GM20431 (cell line): ENCODE results near the gene IMMP1L.

ENCODE experiments used
- in situ Hi-C: fragments of 300-500 bp; cut with MseI, MboI; formaldehyde crosslinking; loops from one replicate; pipeline ENCODE4 v1.15.0; 2020; ENCODE audit warnings: low sequenced_read_pairs; ENCODE audit not compliant: unreplicated experiment

The IMMP1L gene, protein sequence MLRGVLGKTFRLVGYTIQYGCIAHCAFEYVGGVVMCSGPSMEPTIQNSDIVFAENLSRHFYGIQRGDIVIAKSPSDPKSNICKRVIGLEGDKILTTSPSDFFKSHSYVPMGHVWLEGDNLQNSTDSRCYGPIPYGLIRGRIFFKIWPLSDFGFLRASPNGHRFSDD

DNA sequence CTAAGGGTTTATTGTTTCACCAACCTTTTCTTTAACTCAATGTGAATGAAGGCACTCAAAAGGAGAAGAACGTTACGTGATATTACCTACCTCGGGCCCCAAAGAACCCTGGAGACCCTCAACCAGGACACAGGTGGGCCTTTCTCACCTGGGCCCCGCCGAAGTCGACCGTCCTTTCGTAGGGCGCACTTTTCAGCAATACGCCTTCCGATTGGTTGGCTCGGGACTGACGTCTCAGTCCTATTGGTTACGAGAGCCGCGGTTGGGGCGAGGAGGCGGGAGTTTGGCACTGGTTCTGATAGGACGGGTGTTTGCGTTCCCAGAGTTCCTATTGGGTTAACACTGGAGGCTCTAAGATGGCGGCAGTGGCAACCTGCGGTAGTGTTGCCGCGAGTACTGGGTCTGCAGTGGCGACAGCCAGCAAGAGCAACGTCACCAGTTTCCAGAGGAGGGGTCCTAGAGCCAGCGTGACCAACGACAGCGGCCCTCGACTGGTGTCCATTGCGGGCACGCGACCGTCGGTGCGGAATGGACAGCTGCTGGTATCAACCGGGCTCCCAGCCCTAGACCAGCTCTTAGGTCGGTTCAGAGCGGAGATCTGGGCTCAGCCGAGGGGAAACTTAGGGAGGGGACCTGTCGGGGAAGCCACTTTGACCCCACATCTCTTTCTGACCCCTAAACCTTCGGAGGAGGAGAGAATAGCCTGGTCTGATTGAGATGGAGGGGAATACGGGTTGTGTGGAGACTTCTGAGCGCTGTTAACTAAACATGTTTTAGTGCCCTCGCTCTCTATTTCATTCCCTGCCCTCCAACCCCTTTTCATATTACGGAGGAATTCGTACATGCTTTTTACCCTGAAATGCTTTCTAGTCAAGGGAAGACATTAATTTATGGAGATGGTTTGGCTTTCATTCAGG, at the start of gene IMMP1L, which contains the start of gene ELP4:
IMMP1L (minus strand) TSS at position 194 of the 917 bp plus-strand sequence. CDS start 46,346 bp downstream, outside the sequence.
ELP4 (plus strand) TSS at position 339 of the 917 bp plus-strand sequence; CDS start at position 357, 18 bp downstream.
- in situ Hi-C loops: no loop called here

DNA sequence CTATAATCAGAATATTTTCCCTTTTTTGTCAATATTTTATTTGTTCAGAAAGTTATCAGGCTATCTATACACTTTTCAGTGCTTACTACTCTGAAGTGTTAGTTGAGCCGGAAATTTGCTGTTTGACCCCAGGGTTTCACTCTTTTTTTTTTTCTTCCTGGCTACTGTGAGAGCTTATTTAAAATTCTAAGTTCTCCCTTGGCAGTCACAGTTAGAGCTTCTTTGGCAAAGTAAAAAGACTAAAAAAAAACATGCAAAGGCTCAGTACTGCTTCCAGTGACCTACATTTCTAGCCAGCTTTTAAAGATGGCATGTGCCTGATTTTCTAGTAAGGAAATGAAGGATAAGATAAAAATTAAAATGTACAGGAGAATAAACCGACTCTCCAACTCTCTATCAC, 48.6 kb upstream of the IMMP1L start:
- in situ Hi-C loops: no loop called here

DNA sequence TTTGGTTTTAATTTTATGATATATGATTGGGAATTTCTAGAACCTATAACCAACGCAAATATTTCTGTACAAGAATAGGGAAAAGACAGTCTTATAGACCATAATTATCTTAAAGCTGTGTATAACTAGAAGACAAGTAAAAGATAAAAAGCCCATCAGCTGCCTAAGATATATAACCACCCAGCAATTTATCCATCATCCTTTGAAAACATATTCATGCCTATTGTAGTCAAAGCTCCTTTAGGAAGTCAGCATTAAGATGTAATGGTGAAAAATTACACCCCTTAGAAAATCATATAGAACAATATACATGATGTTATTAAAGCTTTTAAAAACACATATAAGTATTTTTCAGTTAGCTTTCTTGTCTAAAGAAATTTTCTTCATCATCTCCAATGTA, 46.5 kb upstream of the IMMP1L start:
- in situ Hi-C loops: no loop called here

DNA sequence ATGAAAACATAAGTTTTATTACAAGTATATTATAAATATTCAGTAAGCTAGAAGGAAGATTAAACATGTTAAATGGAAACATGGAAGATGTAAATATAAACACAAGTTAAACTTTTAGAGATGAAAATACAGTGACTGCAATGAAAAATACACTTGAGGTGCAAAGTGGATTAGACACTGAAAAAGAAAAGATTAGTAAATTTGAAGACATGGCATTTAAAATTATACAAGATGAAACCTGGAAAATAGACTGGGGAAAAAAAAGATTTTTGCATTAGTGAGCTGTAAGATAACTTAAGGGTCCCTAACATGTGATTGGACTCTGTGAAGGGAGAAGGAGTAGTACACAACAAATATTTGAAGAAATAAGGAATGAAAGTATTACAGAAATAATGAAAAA, 33.4 kb upstream of the IMMP1L start:
- in situ Hi-C loops: no loop called here

DNA sequence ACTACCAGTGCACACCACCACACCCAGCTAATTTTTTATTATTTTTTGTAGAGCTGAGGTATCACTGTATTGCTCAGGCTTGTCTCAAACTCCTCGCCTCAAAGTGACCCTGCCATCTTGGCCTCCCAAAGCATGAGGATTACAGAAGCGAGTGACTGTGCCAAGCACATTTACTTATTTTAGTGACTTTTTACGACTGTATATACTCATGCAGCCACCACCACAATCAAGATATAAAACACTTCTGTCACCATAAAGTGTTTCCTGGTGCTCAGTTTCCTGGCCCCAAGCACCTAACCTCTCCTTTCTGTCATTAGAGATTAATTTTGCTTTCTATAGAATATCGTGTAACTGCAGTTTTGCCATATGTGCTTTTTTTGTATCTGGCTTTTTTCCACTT, 26.1 kb upstream of the IMMP1L start:
- in situ Hi-C loops: no loop called here

DNA sequence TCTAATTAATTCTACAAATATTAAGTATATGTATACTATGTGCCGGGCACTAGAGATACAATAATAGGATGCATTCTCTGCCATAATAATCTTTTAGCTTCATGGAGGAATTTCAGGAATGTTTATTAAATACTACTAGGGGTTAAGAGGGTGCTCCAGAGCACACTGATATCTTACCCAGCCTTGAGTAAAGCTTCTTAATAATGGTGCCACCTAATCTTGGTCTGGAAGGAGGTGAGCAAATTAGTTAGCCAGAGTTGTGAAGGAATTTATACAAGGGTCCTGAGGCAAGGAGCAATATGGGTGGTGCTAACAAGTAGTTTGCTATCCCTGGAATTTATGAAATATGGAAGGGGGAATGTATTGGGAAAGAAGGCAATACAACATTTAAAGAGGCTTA, 21.9 kb upstream of the IMMP1L start:
- in situ Hi-C loops: no loop called here

DNA sequence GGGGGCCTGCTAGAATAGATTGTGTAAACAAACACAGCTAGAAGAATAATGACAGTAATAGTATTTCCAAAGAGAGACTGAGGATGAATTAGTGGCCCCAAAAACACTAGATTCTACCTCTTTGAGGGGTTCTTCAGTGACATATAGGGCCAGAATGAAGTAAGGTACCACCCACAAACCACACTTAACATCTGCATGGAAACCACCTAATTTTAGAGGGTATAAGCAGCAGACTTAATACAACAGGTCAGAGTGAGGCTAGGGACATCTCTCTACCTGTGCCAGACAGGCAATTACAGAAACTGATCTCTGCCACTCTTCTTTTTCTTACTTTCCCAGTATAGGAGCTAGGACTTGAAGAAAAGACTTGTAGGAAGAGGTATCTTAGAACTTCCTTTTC, 20.3 kb upstream of the IMMP1L start:
- in situ Hi-C loops: no loop called here

DNA sequence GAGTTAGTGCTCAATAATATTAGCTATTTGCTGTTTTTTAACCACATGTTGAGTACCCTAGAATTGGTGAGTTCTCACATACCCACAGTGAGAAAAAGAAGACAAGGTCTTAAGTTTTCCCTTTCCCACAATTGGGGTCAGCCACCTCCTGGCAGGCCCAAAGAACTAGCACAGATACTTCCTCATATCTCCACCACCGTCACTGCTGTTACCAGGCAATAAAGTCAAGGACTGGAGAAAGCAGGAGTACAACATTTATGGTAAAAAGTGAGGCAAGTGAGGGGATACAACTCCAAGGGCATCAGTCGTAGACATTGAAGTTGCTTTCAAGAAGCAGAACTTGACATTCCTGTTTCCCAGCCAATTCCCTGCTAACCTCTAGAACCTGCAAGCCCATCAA, 19.8 kb upstream of the IMMP1L start:
- in situ Hi-C loops: no loop called here

DNA sequence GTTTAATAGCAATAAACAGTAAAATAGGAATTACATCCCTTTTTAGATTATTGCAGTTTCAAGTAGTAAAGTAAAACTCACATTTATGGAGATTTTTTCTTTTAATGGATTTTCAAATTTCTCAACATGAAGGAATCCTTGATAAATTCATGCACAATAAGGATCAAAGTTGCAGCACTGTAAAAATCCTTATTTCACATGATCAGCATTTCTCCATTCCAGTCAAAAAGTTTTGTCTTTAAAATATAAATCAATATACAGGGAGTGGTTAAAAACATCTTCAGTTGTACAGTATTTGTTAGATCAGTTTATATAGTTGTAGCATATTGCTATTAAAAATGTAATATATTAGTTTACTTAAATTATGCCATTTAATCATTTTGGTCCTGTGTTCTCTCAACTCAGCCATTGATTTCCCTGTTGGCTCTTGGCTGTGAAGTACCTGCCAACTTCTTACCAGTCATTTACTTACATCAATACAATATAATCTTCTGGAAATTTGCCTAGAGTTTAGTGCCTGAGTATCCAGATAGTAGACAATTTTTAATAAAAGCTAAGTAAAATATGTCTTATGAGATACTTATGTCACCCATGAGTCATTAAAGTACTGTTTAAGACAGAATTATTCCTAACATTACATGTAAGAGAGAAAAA, 12.2 kb upstream of the IMMP1L start:
- in situ Hi-C loops: no loop called here

DNA sequence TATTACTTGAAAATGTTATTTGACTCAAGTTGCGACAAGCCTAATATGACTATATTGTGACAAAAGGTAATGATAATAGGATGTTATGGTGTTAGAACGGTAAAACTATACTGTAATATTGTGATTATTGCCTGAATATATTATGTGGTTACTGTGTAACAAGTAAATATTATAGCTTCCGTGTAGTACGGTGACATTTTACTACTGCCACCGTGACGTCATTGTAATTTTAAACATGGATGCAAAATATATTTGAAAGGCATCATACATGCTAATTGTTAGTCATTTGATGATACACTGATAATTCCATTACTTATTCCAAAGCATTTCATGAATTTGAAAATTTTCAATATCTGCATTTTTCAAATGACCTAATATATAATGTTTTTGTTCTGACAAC, 2.7 kb upstream of the IMMP1L start:
- in situ Hi-C loops: no loop called here

DNA sequence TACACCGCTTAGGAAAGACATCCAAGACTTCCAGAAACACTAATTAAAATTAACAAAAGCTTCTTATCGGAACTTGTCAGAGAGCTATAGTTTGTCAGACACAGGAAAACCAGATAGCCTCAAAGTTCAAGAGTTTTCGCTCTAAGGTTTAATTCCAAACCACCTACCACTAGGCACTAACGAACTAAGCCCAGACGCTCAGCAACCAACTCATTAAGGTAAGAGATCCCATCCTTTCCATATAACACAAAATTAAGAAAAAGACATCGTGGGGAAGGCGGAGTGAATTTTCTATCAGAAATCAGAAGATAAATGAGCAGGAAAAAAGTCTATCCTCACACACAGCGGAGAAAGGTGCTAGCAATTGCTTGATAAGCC, 382 bp downstream of the IMMP1L start:
- in situ Hi-C loops: no loop called here

DNA sequence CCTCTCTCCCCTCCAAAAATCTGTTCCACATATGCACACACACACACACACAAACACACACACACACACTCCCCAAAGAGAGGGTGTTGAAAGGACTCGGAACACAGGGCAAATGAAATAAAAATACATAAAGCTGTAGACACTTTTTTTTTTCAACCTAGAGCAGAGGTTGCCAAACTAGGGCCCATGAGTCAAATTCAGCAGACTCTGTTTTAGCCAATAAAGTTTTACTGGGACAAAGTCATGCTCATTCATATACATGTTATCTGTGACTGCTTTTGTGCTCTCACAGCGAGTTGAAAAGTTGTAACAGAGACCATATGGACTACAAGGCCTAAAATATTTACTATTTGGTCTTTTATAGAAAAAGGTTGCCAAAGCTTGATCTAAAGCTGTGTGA, 8.9 kb downstream of the IMMP1L start:
- in situ Hi-C loops: no loop called here

DNA sequence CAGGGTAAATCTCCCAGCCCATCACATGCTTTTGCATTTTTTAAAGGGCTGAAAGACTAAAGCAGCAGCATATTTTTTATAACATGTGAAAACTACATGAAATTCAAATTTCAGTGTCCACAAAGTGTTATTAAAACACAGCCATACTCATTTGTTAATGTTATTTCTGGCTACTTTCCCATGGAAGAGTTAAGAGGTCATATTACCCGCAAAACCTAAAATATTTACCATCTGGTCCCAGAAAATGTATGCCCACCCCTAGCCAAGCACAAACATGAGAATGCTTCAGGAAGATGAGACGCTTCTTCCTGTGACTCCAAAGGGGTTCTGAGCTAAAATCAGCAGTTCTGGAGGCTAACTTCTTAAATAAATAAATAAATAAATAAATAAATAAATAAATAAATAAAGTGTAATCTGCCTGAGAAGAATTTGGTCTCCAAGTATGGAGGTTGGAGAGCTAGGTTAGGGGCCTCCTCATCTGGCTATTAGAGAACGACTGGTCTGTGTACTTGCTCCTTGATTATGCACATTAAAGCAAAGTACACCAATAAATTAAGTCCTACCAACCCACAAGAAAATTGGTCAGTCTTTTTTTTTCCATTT, 9.7 kb downstream of the IMMP1L start:
- in situ Hi-C loops: loop anchor here (25.0 kb wide), 1 partner anchor 463 kb away; no protein-coding TSS in a partner anchor

DNA sequence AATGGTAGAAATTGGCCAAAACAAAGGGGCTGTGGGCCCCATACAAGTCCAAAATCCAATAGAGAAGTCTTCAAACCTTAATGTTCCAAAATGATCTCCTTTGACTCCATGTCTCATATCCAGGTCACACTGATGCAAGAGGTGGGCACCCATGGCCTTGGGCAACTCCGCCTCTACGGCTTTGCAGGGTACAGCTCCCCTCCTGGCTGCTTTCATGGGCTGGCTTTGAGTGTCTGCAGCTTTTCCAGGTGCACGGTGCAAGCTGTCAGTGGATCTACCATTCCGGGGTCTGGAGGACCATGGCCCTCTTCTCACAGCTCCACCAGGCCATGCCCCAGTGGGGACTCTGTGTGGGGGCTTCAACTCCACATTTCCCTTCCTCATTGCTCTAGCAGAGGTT, 15.7 kb downstream of the IMMP1L start:
- in situ Hi-C loops: loop anchor here (25.0 kb wide), 1 partner anchor 469 kb away; no protein-coding TSS in a partner anchor

DNA sequence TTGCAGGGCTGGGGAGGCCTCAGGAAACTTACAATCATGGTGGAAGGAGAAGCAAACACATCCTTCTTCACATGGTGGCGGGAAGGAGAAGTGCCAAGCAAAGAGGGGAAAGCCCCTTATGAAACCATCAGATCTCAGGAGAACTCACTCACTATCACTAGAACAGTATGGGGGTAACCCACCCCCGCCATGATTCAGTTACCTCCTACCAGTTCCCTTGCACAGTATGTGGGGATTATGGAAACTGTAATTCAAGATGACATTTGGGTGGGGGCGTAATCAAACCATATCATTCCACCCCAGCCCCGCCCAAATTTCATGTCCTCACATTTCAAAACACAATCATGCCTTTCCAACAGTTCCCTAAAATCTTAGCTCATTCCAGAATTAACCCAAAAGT, 16.2 kb downstream of the IMMP1L start:
- in situ Hi-C loops: loop anchor here (25.0 kb wide), 1 partner anchor 469 kb away; no protein-coding TSS in a partner anchor

DNA sequence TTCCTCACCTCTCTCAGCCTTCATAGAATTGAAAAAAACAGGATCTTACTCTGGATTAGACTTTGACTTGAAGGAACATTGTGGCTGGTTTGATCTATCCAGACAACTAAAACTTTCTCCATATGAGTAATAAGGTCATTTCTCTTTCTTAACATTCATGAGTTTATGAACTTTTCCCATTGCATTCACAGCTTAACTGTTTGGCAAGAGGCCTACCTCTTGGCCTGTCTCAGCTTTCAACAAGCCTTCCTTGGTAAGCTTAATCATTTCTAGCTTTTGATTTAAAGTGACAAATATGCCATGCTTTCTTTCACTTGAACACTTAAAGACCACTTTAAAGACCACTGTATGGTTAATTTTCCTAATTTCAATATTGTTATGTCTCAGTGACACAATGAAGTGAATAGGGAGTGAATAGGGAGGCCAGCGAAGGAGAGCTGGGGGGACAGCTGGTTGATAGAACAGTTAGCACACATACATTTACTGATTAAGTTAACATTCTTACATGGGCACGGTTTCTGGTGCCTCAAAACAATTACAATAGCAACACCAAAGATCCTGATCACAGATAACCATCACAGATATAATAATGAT, 17.0 kb downstream of the IMMP1L start:
- in situ Hi-C loops: loop anchor here (25.0 kb wide), 1 partner anchor 470 kb away; no protein-coding TSS in a partner anchor

DNA sequence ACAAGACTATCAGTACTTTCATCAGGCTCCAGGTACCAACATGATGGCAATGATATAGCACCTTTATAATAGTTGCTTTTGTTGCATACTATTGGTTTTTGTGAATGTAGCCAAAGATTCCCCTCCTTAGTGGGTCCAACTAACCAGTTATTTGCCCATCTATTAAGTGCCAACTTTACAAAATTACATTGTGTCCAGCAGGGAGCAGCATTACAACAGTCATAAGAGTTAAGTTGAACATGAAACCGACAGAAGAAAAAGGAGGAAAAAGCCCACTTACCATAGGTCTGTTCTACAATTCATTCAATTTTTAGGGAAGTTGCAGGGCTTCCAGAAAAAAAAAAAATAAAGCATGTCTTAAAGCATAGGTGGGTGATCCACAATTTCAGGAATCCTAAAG, 21.6 kb downstream of the IMMP1L start:
- in situ Hi-C loops: loop anchor here (25.0 kb wide), 1 partner anchor 474 kb away; no protein-coding TSS in a partner anchor

DNA sequence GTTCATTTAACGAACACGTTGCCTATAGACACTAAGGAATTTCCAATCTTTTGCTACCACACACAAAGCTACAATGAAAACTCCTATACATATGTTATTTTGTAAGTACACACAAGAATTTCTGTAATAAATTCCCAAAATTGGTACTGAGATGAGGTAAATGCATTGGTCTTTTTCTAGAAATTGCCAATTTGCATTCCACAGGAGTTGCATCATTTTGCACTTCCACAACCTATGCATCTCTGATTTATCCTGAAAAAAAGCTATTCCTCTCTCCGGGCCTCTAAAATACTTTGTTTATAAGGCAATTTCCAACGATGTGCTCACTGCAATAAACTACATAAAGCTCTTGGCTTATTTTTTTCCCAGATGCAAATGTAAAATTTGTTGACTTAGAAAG, 24.9 kb downstream of the IMMP1L start:
- in situ Hi-C loops: loop anchor here (25.0 kb wide), 1 partner anchor 478 kb away; no protein-coding TSS in a partner anchor

DNA sequence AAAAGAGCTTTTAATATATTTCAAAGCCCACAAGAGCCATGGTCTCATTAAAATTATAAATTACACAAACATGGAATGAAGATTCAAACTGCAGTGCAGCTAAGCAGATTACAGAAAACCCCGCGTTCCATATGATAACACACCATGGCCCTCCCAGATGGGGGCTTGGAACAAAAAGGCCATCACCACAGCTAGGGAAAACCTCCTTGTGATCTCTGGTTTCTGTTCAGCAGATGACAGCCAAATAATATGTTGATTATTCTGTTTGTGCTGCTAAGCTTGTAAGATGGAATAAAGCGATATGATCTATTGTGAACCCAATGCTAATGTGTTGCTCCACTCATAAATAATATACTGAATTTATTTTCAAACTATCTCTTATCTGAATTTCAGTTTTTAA, 28.5 kb downstream of the IMMP1L start:
- in situ Hi-C loops: loop anchor here (25.0 kb wide), 1 partner anchor 481 kb away; no protein-coding TSS in a partner anchor

DNA sequence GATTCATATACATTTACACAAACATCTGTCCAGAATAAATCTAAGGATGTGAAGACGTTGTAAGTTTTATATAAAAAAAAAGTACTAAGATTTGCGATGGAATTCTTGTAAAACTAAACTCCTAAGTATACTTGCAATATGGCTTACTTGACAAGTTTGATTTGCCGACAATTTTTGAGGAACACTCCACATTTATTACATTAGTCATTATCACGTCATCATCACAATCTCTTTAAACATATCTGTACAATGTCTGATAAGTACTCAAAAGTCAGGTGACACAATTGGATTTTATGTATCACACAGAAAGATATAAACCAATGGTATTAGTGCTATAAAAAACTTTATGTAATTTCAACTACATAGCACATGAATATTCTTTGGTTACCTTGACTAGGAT, 30.4 kb downstream of the IMMP1L start:
- in situ Hi-C loops: loop anchor here (25.0 kb wide), 1 partner anchor 483 kb away; no protein-coding TSS in a partner anchor
